ENCODE measurements around the gene C19orf81.

The C19orf81 gene

GRCh38 chr19:50638600-50638999, 10.6 kb upstream of the C19orf81 start:
- H3K27me3 ChIP-seq (ENCODE audit: insufficient read depth, low read depth): peaks cover 7% of the 10 kb centered on the region; the same call in 1 of the 2 replicates
- no peaks in the 10 kb centered on the region for H3K36me3 ChIP-seq (ENCODE audit: insufficient read depth)
- no peak overlapping the region for H3K27ac ChIP-seq
- no peak for TF ChIP-seq CTCF (conservative IDR thresholded peaks at IDR 0.05; ENCODE audit: low read depth, low read length)
- H3K4me1 ChIP-seq (ENCODE audit: low read depth, poor library complexity, severe bottlenecking): no peaks in the 10 kb centered on the region
- no peaks in the 10 kb centered on the region for H4K20me1 ChIP-seq (ENCODE audit: insufficient read depth)
- H3K79me2 ChIP-seq (ENCODE audit: insufficient read depth, low read depth): no peaks in the 10 kb centered on the region
- H3K9ac ChIP-seq: no peak overlapping the region
- no peak overlapping the region for H3K4me2 ChIP-seq
- no peak overlapping the region for H3K4me3 ChIP-seq (IDR thresholded peaks at IDR 0.05; ENCODE audit: insufficient read depth, low read depth, low read length)
- H2AFZ ChIP-seq (ENCODE audit: low read depth): no peak overlapping the region

DNA sequence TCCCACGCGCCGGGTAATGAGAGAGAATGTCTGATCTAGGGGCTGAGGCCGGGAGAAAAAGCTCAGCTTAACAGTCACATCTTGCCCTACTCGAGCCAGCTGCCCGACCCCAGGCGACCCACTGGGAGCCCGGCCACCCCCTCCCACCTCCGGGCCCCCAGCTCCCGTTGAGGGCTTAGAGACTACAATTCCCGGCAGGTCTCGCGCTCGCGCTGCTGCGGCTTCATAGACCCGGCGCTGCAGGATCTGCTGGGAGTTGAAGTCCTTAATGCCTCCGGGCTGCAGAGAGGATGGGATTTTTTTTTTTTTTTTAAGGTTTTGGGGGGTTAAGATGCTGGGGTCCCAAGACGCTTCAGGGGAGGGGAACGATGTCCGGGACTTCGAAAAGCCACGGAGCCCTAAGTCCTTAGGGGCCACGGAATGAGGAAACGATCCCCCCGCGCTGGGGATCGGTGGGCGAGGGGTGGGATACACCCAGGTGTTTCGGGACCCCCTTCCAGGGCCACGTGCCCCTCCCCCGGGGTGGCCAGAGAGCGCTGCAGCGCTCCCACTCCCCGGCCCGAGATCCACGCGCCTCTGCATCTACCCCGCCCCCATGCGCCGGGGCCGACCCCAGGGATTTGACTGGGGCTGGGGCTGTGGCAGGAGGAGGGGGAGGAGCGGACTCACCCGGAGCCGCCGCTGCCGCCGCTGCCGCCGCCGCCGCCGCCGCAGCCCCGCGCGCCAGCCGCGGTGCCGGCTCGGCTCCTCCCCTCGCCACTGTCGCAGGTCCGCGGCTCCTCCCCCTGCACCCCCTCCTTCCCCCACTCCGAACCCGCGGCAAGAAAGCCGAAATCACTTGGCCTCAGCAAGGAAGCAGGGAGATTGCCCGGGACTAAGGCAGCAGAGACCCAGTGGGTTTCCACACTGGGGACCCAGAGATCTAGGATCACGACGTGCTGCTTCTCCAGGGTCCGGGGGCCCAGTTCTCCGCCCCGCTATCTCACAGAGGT, 9.8 kb upstream of the C19orf81 start, which contains the start of gene SYT3:
SYT3 (minus strand) TSS at position 761 of the 992 bp plus-strand sequence. CDS start 2,470 bp downstream, outside the sequence.
- H3K9ac ChIP-seq: no peak within 1 kb of the TSS
- no peaks in the 10 kb centered on the region for H4K20me1 ChIP-seq (ENCODE audit: insufficient read depth)
- no peak within 1 kb of the TSS for H3K4me3 ChIP-seq (IDR thresholded peaks at IDR 0.05; ENCODE audit: insufficient read depth, low read depth, low read length)
- no peak within 1 kb of the TSS for H3K4me2 ChIP-seq
- H3K36me3 ChIP-seq (ENCODE audit: insufficient read depth): no peaks in the 10 kb centered on the region
- H3K27ac ChIP-seq: no peak within 1 kb of the TSS
- no peaks in the 10 kb centered on the region for H3K4me1 ChIP-seq (ENCODE audit: low read depth, poor library complexity, severe bottlenecking)
- TF ChIP-seq CTCF (conservative IDR thresholded peaks at IDR 0.05; ENCODE audit: low read depth, low read length): no peak
- peaks cover 7% of the 10 kb centered on the region; the same call in 1 of the 2 replicates for H3K27me3 ChIP-seq (ENCODE audit: insufficient read depth, low read depth)
- no peaks in the 10 kb centered on the region for H3K79me2 ChIP-seq (ENCODE audit: insufficient read depth, low read depth)
- no peak within 1 kb of the TSS for H2AFZ ChIP-seq (ENCODE audit: low read depth)

GRCh38 chr19:50640368-50640767, 8.9 kb upstream of the C19orf81 start:
- H3K4me2 ChIP-seq: no peak overlapping the region
- H3K27ac ChIP-seq: no peak overlapping the region
- TF ChIP-seq CTCF (conservative IDR thresholded peaks at IDR 0.05; ENCODE audit: low read depth, low read length): no peak
- H3K36me3 ChIP-seq (ENCODE audit: insufficient read depth): no peaks in the 10 kb centered on the region
- H3K4me1 ChIP-seq (ENCODE audit: low read depth, poor library complexity, severe bottlenecking): no peaks in the 10 kb centered on the region
- peaks cover 7% of the 10 kb centered on the region; the same call in 1 of the 2 replicates for H3K27me3 ChIP-seq (ENCODE audit: insufficient read depth, low read depth)
- no peak overlapping the region for H3K4me3 ChIP-seq (IDR thresholded peaks at IDR 0.05; ENCODE audit: insufficient read depth, low read depth, low read length)
- H4K20me1 ChIP-seq (ENCODE audit: insufficient read depth): no peaks in the 10 kb centered on the region
- H2AFZ ChIP-seq (ENCODE audit: low read depth): no peak overlapping the region
- H3K79me2 ChIP-seq (ENCODE audit: insufficient read depth, low read depth): no peaks in the 10 kb centered on the region
- no peak overlapping the region for H3K9ac ChIP-seq

GRCh38 chr19:50644315-50644915, 4.8 kb upstream of the C19orf81 start:
- Histone ChIP-seq H3K27ac (no peak overlapping the region), H3K9ac (no peak overlapping the region), H3K4me1 (ENCODE audit: low read depth, poor library complexity, severe bottlenecking) (no peaks in the 10 kb centered on the region), H4K20me1 (ENCODE audit: insufficient read depth) (no peaks in the 10 kb centered on the region), H3K79me2 (ENCODE audit: insufficient read depth, low read depth) (no peaks in the 10 kb centered on the region), H3K36me3 (ENCODE audit: insufficient read depth) (no peaks in the 10 kb centered on the region), H2AFZ (ENCODE audit: low read depth) (no peak overlapping the region), H3K27me3 (ENCODE audit: insufficient read depth, low read depth) (no peaks in the 10 kb centered on the region; the same call in 1 of the 2 replicates), H3K4me3 (IDR thresholded peaks at IDR 0.05; ENCODE audit: insufficient read depth, low read depth, low read length) (no peak overlapping the region), H3K4me2 (no peak overlapping the region)
- TF ChIP-seq CTCF (conservative IDR thresholded peaks at IDR 0.05; ENCODE audit: low read depth, low read length): no peak
